Activated CD4-positive, alpha-beta T cell treated with anti-CD3 and anti-CD28 coated beads for 36 hours (primary cell): ENCODE measurements around the gene RGL4. TPM values are rescaled to one million over a fixed set of nuclear protein-coding genes. Genes with fewer than 3 reads are reported as not detected.
"Not testable (repeated sequence)": the region's sequence is repeated elsewhere in the genome, so short reads cannot be mapped to it uniquely, and the experiment has no call there.

Experiments
- ATAC-seq: fragments of 200-7000 bp; cut with Tn5 transposase; one replicate; pipeline ENCODE4 v1.10.0; 2021; ENCODE audit warnings: mild to moderate bottlenecking, moderate library complexity
- CTCF ChIA-PET: fragments of 350-600 bp; sonication (Branson Sonifier 250); formaldehyde crosslinking; loops from one replicate; lab custom pipeline; 2021; ENCODE audit warnings: antibody characterized with exemption; lab: Charles Lee
- POLR2A ChIA-PET: fragments of 350-600 bp; sonication (Branson Sonifier 250); formaldehyde crosslinking; loops from one replicate; lab custom pipeline; 2021; ENCODE audit warnings: antibody characterized with exemption, inconsistent platforms; lab: Charles Lee
- DNase-seq: peaks from one replicate; pipeline ENCODE4 v3.0.0-alpha.2; 2020
- H3K27ac Mint-ChIP-seq: one replicate; pipeline ENCODE4 v1.8.0; 2021; ENCODE audit warnings: mixed read lengths
- H3K27me3 Mint-ChIP-seq: one replicate; pipeline ENCODE4 v1.8.0; 2021; ENCODE audit warnings: mixed read lengths
- H3K36me3 Mint-ChIP-seq: one replicate; pipeline ENCODE4 v1.8.0; 2021; ENCODE audit warnings: low read depth, mixed read lengths
- H3K4me1 Mint-ChIP-seq: one replicate; pipeline ENCODE4 v1.8.0; 2021; ENCODE audit warnings: mixed read lengths
- H3K4me3 Mint-ChIP-seq: one replicate; pipeline ENCODE4 v1.8.0; 2021; ENCODE audit warnings: mild to moderate bottlenecking, moderate library complexity, mixed read lengths
- H3K9me3 Mint-ChIP-seq: one replicate; pipeline ENCODE4 v1.8.0; 2021; ENCODE audit warnings: low read depth, mixed read lengths
- intact Hi-C, 2 experiments: fragments of 100-400 bp; cut with DNase I in 1 of 2; cut with micrococcal nuclease in 1 of 2; formaldehyde crosslinking; loops; one replicate each; pipeline versions ENCODE4 v1.14.2 to v1.15.1; 2022 to 2024; cut with DNase I, micrococcal nuclease
- total RNA-seq, 2 experiments: library from RNA; stranded (reverse); gene quantifications; one replicate each; pipeline ENCODE4 v1.2.3, GENCODE V29; 2021

Gene RGL4
- total RNA-seq, 2 experiments from 2014 or later, result 13.5 to 14.6 TPM

DNA sequence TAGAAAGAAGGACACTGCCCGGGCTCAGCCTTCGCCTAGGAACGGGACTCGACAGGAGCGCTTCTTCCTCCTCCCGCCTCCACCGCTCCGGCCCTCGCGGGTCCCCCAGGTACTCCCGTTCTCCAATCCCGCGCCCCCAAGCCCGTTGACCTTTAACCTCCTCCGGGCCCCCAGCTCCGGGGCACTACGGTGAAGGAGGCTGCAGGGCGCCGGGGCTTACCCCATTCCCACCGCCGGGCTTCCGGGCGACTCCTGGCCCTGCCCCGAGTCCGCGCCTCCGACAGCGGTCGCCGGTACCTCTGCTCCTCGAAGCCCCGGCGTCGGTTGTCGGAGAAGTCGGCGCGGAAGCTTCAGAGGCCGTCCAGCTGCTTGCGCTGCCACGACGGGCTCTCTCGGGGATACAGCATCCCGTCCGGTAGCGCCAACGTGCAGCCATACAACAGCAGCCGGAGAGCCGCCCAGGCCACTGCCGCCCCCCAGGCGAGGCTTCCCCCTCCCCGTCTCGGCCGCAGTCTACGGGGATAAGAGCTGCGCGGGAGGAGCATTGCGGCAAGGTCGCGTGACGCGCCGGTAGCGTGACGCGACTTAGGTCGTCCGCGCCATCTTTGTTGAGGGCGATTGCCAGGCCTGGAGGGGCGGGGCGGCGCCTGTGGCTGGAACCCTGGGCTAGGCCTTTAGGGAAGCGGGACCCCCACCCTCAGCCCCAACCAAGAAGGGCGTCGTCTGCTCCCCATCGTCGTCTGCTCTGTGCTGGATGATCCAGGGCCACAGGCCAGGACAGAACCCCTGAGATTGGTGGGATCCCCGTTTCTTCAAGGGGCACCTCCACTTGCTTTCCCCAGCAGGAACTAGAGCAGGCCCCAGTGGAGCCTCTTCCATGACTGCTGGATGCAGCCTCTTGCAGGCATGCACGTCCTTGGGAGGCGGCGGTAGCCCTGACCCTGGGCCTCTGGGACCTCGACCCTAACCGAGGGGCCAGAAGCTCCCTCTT, 26.3 kb downstream of the RGL4 start:
- H3K36me3 Mint-ChIP-seq, result peaks cover 16% of the 10 kb centered on the region
- peak overlapping the region; percentile 73 for H3K4me3 Mint-ChIP-seq
- peak; percentile 90 for ATAC-seq
- peak overlapping the region; percentile 73 for H3K27ac Mint-ChIP-seq
- CTCF ChIA-PET, result interaction anchor here (0.7 to 1.6 kb wide), 3 partner anchors 10 to 50 kb away, joined by 3 to 4 read pairs (median 3); no protein-coding TSS in a partner anchor
- intact Hi-C loops, result loop anchor here (1.0 to 10.0 kb wide), 6 partner anchors 21 to 390 kb away; partner anchors contain the start of genes CABIN1 (in 1 of the 2) and ZNF70 (in 1 of the 2)
- peaks cover 24% of the 10 kb centered on the region for H3K4me1 Mint-ChIP-seq
- POLR2A ChIA-PET, result interaction anchor here (1.5 kb wide), 1 partner anchor 177 kb away, joined by 3 read pairs; the partner anchor contains the start of gene MIF
- DNase-seq, result peak; percentile 89
- H3K27me3 Mint-ChIP-seq, result no peaks in the 10 kb centered on the region
- no peaks in the 10 kb centered on the region for H3K9me3 Mint-ChIP-seq

DNA sequence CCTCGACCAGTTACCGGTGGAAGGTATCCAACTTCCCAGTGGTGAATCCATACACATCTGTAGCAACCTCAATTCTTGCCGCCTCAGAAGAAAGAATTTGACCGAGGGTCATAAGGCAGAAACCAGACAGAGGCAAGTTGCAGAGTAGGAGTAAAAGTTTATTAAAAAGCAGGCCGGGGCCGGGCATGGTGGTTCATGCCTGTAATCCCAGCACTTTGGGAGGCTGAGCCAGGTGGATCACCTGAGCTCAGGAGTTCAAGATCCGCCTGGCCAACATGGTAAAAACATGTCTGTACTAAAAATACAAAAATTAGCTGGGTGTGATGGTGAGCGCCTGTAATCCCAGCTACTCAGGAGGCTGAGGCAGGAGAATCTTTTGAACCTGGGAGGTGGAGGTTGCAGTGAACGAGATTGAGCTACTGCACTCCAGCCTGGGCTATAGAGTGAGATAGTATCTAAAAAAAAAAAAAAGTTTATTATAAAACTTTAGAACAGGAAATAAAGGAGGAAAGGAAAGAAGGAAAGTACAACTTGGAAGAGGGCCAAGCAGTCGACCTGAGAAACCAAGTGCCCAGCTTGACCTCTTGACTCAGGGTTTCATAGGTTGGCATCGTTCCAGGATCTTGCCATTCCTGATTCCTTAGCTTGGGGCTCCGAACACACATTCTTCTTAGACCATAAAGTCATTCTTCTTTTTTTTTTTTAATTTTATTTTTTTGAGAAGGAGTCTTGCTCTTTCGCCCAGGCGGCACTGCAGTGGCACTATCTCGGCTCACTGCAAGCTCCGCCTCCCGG, 27.8 kb downstream of the RGL4 start:
- intact Hi-C loops, result loop anchor here in 1 of 2 experiments (5.0 to 10.0 kb wide), 2 partner anchors 296 to 389 kb away; partner anchors contain the start of gene CABIN1
- no peak overlapping the region for H3K4me3 Mint-ChIP-seq

GRCh38 chr22:23720855-23721254, 30.0 kb downstream of the RGL4 start:
- Mint-ChIP-seq H3K36me3 (no peaks in the 10 kb centered on the region), H3K27ac (no peak overlapping the region), H3K9me3 (no peaks in the 10 kb centered on the region), H3K4me3 (no peak overlapping the region), H3K4me1 (peaks cover 7% of the 10 kb centered on the region), H3K27me3 (no peaks in the 10 kb centered on the region)
- ATAC-seq (no peak), DNase-seq (no peak)
- POLR2A ChIA-PET, result no interaction called here
- intact Hi-C loops, result no loop called here
- CTCF ChIA-PET, result no interaction called here

More for the DNA sequence above, 27.8 kb downstream of the RGL4 start:
- POLR2A ChIA-PET, result interaction anchor here (0.6 to 0.8 kb wide), 3 partner anchors 14 to 33 kb away, joined by 3 to 6 read pairs (median 3); no protein-coding TSS in a partner anchor
- Mint-ChIP-seq H3K27me3 (no peaks in the 10 kb centered on the region), H3K36me3 (peaks cover 12% of the 10 kb centered on the region), H3K4me1 (peaks cover 24% of the 10 kb centered on the region), H3K9me3 (no peaks in the 10 kb centered on the region), H3K27ac (no peak overlapping the region)
- no peak for ATAC-seq
- no peak for DNase-seq
- CTCF ChIA-PET, result interaction anchor here (0.7 to 0.9 kb wide), 3 partner anchors 13 to 369 kb away, joined by 3 to 4 read pairs (median 3); no protein-coding TSS in a partner anchor

GRCh38 chr22:23722160-23722559, 31.3 kb downstream of the RGL4 start:
- H3K4me3 Mint-ChIP-seq, result no peak overlapping the region
- POLR2A ChIA-PET, result no interaction called here
- H3K27me3 Mint-ChIP-seq, result no peaks in the 10 kb centered on the region
- ATAC-seq (no peak), DNase-seq (no peak)
- CTCF ChIA-PET, result no interaction called here
- H3K9me3 Mint-ChIP-seq, result no peaks in the 10 kb centered on the region
- peaks cover 4% of the 10 kb centered on the region for H3K4me1 Mint-ChIP-seq
- intact Hi-C loops, result no loop called here
- H3K36me3 Mint-ChIP-seq, result no peaks in the 10 kb centered on the region
- no peak overlapping the region for H3K27ac Mint-ChIP-seq

- Mint-ChIP-seq H3K36me3 (no peaks in the 10 kb centered on the region), H3K27me3 (no peaks in the 10 kb centered on the region), H3K9me3 (no peaks in the 10 kb centered on the region), H3K4me3 (no peak overlapping the region), H3K4me1 (no peaks in the 10 kb centered on the region), H3K27ac (no peak overlapping the region)
- POLR2A ChIA-PET, result no interaction called here
- DNase-seq, result no peak
- intact Hi-C loops, result no loop called here
- ATAC-seq, result no peak
- CTCF ChIA-PET, result no interaction called here
Measured at GRCh38 chr22:23722724-23723123, 31.9 kb downstream of the RGL4 start.

DNA sequence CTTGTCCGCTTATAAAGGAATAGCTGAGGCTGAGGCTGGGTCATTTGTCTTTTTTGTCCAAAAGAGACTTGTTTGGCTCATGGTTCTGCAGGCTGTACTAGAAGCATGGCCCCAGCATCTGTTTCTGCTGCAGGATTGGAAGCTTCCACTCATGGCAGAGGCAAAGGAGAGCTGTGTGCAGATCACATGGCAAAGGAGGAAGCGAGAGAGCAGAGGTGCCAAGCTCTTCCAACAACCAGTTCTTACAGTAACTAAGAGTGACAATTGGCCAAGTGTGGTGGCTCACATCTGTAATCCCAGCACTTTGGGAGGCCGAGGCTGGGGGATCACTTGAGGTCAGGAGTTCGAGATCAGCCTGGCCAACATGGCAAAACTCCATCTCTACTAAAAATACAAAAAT, 37.3 kb downstream of the RGL4 start:
- intact Hi-C loops, H3K27ac Mint-ChIP-seq, ATAC-seq, H3K4me1 Mint-ChIP-seq, POLR2A ChIA-PET, H3K36me3 Mint-ChIP-seq, DNase-seq, H3K9me3 Mint-ChIP-seq, H3K4me3 Mint-ChIP-seq, H3K27me3 Mint-ChIP-seq: not testable (repeated sequence)
- CTCF ChIA-PET, result interaction anchor here (1.1 kb wide), 1 partner anchor 122 kb away, joined by 3 read pairs; no protein-coding TSS in a partner anchor

- Mint-ChIP-seq H3K9me3 (no peaks in the 10 kb centered on the region), H3K4me3 (no peak overlapping the region), H3K4me1 (no peaks in the 10 kb centered on the region), H3K27ac (no peak overlapping the region), H3K27me3 (no peaks in the 10 kb centered on the region), H3K36me3 (peaks cover 3% of the 10 kb centered on the region)
- intact Hi-C loops, result no loop called here
- CTCF ChIA-PET, result interaction anchor here (0.7 to 1.4 kb wide), 2 partner anchors 11 to 113 kb away, joined by 3 read pairs; no protein-coding TSS in a partner anchor
- no peak for ATAC-seq
- POLR2A ChIA-PET, result no interaction called here
- no peak for DNase-seq
Measured at GRCh38 chr22:23737696-23738095, 46.9 kb downstream of the RGL4 start.

DNA sequence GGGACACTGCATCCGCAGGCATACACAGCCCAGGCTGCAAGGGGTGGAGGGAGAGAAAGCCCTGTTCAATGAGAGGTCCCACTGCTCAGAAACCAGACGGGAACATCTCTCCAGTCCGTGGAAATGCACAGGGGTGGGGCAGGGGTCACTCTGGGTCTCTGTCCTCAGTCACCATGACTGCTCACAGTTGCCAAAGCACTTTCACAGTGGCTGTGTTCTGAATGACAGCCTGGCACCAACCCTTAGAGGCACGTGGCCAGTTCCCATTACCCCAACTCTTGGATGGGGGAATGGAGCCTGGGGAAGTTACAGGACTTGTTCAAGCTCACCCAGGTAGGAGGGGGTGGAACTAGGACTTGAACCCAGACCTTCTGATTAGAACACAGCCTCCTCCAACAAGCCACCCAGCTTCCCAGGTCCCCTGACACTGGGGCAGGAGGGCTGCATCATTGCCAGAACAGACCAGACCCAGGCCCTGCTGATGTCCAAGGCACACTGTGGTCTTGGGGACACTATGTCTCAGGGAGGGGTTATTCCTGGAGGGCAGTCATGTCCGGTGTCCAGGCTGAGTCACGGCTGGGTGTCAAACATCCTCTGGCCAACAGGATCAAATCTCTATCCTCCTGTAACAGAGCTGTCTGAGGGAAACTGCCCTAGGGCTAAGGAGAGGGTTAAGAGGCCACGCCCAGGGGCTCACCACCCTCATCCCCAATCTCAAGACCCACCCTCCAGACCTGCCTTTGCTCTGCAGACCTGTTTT, 51.9 kb downstream of the RGL4 start:
- Mint-ChIP-seq H3K9me3 (no peaks in the 10 kb centered on the region), H3K36me3 (peaks cover 28% of the 10 kb centered on the region), H3K4me3 (no peak overlapping the region), H3K27ac (no peak overlapping the region), H3K27me3 (no peaks in the 10 kb centered on the region), H3K4me1 (no peaks in the 10 kb centered on the region)
- ChIA-PET CTCF (interaction anchor here (0.6 kb wide), 1 partner anchor 32 kb away, joined by 3 read pairs; no protein-coding TSS in a partner anchor), POLR2A (interaction anchor here (0.6 kb wide), 1 partner anchor 24 kb away, joined by 3 read pairs; no protein-coding TSS in a partner anchor)
- ATAC-seq (no peak), DNase-seq (no peak)
- intact Hi-C loops, result no loop called here

DNA sequence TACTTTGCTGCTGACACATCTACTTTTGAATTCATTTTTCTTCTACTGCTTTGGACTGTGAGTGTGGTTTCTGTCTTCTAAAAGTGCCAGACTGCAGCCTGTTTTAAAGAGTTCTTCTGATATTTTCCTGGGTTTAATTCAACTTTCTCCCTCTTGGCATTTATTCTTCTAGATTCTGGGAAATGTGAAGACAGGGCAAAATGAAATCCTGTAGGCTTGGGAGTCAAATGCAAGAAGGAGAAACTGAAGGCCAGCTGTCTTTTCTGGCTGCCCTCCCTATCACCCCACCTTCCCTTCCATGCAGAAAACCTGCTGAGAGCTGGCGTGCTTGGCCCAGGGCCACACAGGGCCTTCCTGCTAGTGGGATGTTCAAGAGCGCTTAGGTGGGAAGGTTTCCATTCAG, 52.5 kb downstream of the RGL4 start:
- DNase-seq, result no peak
- H3K9me3 Mint-ChIP-seq, result no peaks in the 10 kb centered on the region
- H3K4me3 Mint-ChIP-seq, result no peak overlapping the region
- CTCF ChIA-PET, result interaction anchor here (0.6 kb wide), 1 partner anchor 32 kb away, joined by 3 read pairs; no protein-coding TSS in a partner anchor
- no peaks in the 10 kb centered on the region for H3K4me1 Mint-ChIP-seq
- H3K36me3 Mint-ChIP-seq, result peaks cover 28% of the 10 kb centered on the region
- no peak overlapping the region for H3K27ac Mint-ChIP-seq
- intact Hi-C loops, result no loop called here
- ATAC-seq, result no peak
- no peaks in the 10 kb centered on the region for H3K27me3 Mint-ChIP-seq
- POLR2A ChIA-PET, result no interaction called here

GRCh38 chr22:23744001-23744400, 53.2 kb downstream of the RGL4 start:
- H3K27ac Mint-ChIP-seq, result no peak overlapping the region
- peaks cover 28% of the 10 kb centered on the region for H3K36me3 Mint-ChIP-seq
- ATAC-seq (no peak), DNase-seq (no peak)
- ChIA-PET POLR2A (no interaction called here), CTCF (no interaction called here)
- no peak overlapping the region for H3K4me3 Mint-ChIP-seq
- no peaks in the 10 kb centered on the region for H3K27me3 Mint-ChIP-seq
- intact Hi-C loops, result no loop called here
- H3K4me1 Mint-ChIP-seq, result no peaks in the 10 kb centered on the region
- no peaks in the 10 kb centered on the region for H3K9me3 Mint-ChIP-seq
